ENCODE data around the gene AFF3.
"Not testable (repeated sequence)": the region's sequence is repeated elsewhere in the genome, so short reads cannot be mapped to it uniquely, and the experiment has no call there.

Gene AFF3

GRCh38 chr2:99512181-99512591, 630.2 kb downstream of the AFF3 start:
- DNase-seq = no peak

GRCh38 chr2:99509387-99509786, 633.0 kb downstream of the AFF3 start:
- DNase-seq = no peak

DNA sequence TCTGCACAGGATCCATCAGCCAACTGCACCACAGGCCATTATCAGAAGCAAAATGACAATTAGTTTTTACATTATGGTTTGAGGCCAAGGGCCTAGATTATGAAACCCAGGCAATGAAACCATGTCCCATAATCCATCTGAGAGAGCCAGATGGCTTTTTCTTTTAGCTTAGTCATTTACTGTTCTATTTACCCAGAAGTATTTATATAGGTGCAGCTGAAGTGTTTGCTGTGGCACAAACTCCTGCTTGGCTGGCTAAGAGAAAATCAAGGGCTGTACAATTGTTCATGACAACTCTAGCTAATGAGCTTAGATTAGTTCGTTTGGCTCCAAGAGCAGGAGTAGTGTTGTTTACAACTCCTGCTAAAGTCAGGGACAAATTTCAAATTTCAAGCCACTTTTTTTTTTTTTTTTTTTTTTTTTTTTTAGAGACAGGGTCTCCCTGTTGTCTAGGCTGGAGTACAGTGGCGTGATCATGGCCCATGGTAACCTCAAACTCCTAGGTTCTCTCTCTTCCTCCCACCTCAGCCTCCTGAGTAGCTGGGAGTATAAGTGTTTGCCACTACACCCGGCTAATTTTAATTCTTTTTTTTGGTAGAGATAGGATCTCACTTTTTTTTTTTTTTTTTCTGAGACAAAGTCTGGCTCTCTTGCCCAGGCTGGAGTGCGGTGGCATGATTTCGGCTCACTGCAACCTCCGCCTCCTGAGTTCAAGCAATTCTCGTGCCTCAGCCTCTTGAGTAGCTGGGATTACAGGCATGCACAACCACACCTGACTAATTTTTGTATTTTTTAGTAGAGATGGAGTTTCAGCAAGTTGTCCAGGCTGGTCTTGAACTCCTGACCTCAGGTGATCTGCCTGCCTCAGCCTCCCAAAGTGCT, 634.2 kb downstream of the AFF3 start:
- no peak for DNase-seq

DNA sequence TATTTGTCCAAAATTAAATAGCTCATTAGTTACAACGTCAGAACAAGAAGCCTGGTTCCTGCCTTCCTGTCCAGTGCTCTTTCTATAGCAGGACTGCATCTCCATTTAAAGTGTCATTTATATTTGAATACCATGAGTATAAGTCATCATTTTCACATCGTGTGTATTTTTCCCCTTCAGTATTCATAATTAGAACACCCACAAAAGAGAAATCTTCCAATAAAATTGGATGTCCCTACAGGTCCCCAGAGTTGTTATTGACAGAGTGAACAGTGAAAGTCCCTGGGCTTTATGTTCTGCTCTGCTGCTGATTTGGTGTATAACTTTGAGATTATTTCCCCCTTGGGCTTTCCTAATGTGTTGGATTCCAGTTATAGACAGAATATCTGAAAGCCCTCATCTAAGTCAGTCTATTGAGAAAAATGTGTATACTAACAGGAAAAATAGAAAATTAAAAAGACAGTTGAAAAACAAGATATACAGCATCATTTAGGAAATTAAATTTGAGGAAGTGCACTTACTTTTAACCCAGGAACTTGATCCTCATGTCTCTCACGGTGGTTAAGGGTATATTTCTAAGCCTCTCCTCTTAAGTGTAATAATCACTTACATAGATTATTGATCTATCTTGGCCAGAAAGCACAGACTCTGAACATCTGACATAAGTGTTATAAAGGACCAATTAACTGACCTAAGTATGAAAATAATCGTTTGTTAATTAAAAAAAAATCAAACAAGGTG, 637.4 kb downstream of the AFF3 start:
- no peak for DNase-seq

DNA sequence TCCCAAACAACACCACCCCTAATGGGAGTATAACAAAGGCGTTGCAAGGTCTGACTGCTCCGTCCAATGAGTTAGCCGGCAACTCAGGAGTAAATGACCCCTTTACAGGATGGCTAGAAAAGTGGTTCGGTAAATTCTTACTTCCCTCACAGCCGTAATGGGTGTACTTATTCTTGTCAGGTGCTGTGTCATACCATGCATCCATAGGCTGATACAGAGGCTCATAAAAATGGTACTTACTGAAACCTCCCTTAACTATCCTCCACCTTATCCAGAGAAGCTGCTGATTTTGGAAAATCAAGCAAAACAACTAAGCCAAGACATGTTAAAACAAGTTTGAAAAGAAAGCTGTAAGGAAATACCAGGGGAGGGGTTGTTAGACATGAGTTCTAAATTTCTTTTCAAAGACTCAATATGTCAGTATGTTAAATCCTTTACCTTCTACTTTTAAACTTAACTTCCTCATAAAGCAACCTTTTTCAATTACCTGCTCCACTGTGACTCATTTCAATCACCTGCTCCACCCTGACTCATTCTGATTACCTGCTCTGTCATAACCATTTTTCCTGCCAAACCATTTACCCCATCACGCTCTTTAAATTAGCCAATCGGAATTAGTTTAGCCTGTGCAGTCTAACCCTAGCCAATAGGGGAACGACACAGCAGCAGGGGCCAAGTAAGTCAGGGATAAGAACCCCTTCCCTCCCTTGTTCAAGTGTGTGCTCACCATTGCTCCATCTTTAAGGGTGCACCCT, 638.6 kb downstream of the AFF3 start:
- DNase-seq = not testable (repeated sequence)

DNA sequence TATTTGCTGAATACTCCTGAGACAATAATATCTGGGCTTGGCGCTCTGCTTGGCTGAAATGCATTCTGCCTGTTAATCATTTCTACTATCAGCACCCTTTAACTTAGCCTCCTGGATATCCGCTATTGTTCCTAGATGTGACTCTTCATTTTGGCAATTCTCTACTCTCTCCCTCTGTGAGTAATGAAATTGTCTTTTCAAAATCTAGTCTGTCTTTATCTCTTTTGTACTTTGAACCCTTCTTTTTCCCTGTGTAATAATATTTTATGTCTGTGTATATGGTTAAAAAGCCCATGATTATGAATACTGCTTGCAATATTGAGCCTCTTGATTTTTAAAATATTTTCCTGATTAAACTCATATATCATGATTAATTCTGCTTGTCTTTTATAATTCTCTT, 646.4 kb downstream of the AFF3 start:
- DNase-seq = no peak

Measured in Kasumi-1 (cell line).